Germinal center (tissue), 1 donor: Measurements from ENCODE around the gene IL15RA.
"Not testable (repeated sequence)": the region's sequence is repeated elsewhere in the genome, so short reads cannot be mapped to it uniquely, and the experiment has no call there.

Source experiments
- DNase-seq: peaks from one replicate; pipeline ENCODE4 v3.0.0; 2012; ENCODE audit warnings: mixed read lengths, low spot score

The IL15RA gene

DNA sequence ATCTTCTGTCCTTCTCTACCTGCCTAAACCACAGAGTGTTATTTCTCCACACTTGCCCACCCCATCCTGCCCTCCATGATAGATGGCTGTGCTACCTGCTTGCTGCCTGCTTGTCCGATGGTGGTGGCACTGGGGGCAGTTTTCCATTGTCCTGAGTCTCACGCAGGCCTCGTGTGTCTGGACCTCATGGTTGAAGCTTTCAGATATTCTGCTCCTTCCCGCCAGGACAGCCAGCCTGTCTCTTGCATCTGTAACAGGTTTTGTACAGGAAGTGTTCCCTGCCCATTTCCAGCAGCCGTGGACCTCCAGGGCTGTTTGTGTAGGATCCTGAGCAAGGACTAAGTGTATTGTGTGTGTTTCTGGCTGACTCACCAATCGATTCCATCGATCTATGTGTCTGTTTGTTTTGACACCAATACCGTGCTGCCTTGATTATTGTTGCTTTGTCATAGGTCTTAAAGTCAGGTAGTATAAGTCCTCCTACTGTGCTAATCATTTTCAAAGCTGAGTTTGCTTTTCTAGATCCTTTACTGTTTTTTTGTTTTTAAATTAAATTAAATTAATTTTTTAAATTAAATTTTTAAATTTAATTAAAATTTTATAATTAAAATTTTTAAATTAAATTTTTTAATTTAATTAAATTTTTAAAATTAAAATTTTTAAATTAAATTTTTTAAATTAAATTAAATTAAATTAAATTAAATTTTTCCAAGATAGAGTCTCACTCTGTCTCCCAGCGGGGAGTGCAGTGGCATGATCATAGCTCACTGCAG is 8.5 kb downstream of the IL15RA start:
- no peak for DNase-seq

DNA sequence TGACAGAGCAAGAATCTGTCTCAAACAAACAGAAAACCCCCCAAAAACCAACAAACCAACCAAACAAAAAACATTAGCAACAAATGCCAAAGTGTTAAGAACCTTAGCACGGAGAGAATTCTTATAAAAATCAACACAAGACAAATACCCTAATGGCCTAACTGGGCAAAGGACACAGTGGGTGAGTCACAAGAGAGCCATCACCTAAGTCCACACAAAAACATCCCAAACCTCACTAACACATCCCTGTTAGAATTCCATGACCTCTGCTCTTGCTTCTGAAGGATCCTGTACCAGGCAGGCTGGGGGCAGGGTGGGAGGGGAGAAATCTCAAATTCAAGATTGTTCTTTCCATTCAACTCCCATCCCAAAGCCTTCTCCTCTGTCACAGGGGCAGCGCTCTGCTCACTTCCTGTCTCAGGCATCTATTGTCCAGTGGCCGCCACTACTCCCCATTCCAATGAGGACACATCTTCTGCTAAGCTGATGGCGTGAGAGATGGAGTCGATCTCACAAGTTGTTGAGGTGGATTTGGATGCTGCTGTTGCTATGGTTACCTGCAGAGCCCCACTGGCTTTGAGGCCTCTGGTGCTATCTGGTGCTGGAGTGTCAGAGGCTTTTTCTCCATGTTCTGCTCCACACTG is 9.2 kb downstream of the IL15RA start:
- no peak for DNase-seq

GRCh38 chr10:5965266-5965665 is 12.1 kb downstream of the IL15RA start:
- DNase-seq: no peak

- DNase-seq: no peak
These were observed 12.6 kb downstream of the IL15RA start for GRCh38 chr10:5964736-5965135.

GRCh38 chr10:5963591-5963990 is 13.8 kb downstream of the IL15RA start:
- DNase-seq: no peak

DNA sequence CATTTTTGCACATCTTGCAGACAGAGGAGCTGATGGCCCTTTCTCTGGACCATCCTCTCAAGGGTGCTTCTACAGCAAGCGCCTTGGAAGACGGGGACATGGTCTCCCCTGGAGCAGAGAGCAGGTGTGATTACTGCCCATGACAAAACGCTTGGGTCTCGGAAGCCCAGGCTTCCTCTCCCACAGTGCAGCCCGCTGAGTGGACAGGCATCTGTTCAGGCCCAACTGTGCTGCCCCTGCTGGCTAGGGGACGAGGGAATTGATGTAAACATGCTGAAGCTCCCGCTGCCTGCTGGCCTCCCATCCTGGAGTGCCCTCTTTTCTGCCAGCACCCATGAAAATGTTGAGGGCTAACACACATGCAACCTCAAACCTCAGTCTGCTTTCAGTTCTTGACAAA is 14.3 kb downstream of the IL15RA start:
- no peak for DNase-seq

DNA sequence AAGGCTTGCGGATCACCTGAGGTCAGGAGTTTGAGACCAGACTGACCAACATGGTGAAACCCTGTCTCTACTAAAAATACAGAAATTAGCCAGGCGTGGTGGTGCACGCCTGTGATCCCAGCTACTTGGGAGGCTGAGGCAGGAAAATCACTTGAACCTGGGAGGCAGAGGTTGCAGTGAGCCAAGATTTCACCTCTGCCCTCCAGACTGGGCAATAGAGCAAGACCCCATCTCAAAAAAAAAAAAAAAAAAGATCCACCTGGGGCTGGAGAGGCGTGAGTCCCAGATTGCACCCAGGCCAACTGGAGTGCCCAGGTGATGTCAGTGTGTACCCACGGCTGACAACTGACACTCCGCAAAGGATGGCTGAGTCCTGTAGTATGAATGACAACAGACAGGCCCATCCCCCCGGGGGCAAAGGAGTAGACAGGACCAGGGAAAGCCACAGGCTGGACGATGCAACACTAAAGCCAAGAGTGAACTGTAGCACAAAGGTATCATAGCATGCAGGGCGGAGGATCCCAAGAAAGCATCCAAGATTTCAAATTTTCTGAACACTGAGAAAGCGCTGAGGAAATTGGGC is 14.9 kb downstream of the IL15RA start:
- not testable (repeated sequence) for DNase-seq

DNA sequence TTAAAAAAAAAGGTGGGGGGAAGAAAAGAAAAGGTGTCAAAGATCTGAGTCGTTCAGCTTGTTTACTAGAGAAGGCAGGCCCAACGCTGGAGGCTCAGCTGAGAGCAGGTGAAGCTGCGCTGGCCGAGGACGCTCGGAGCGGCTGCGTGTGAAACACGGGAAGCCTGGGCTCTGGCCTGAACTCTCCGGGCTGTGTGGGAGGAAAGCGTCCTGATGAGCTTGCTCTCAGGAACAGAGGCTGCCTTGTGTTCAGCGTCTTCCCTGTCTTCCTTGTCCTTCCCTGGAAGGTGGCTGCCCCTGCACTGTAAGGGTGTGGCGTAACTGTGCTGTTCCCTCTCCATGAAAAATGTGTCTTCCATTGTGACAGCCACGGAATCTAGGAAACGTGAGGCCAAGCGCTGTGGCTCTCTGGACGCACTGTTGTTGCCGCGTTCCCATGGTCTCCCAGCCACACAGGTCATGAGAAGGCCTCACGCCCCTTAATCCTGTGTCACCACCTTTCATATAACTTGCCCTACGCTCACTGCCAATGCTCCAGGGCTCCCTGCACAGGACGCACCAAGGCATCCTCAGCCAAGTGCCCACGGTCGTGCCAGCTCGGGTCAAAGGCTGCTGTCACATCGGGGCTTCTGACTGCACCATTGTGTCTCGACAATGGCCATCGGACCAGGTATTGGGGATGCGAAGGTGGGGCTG is 15.8 kb downstream of the IL15RA start:
- DNase-seq: no peak

- DNase-seq: not testable (repeated sequence)
These were observed 16.4 kb downstream of the IL15RA start for GRCh38 chr10:5960973-5961275.

DNA sequence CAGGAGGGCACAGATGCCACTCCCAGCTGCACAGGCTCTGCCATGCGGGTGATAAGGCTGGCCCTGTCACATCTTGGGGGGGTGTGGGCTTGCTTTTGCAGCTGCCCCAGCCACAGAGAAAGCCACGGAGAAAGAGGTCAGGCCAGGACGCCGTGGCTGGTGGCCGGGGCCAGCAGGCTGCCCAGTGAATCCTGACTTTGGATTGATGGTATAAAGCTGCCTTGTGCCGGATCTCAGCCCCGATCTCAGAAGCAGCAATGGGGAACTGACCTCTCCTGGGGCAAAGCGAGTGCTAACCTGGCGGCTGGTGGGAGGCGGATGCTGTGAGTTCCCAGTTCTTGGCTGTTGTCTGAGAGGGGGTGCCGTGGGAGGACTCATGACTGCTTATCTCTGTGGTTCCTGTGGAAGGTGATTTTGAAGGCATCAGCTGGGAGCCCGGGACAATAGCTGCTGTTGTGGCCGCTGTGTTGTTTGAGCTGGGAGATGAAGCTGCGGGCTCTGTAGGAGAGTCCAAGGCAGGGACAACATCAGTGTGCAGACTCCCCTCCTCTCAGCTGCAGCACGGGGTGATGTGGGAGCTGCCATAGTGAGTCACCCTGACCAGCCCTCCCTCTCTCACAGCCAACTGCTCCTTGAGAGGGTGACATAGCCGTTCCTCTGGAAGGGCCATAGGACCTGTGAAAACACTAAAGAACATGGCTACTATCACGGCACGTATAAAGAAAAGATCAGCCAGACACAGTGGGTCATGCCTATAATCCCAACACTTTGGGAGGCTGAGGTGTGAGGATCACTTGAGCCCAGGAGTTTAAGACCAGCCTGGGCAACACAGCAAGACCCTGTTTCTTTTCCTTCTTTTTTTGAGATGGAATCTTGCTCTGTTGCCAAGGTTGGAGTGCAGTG is 17.0 kb downstream of the IL15RA start:
- DNase-seq: no peak

DNA sequence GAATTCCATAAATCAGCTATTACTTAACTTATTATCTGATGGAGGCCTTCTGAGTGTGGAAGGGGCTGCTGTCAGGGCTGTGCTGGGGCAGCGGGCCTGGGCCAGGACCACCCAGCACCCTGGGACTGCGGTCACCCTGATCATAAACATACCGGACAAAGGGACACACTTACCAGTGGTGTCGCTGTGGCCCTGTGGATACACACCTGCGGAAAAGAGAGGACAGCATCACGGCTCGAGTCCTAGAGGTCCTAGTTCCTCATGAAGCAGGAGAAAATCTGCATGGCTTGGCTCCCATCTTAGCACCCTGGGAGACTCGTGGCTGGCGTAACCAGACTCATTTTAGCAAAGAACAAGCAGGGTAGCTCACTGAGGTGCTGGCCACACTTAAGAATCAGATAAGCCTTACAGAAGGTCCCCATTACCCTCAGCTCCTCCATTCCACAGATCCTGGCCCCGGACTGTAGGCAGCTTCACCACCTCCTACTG is 17.7 kb downstream of the IL15RA start:
- no peak for DNase-seq

DNA sequence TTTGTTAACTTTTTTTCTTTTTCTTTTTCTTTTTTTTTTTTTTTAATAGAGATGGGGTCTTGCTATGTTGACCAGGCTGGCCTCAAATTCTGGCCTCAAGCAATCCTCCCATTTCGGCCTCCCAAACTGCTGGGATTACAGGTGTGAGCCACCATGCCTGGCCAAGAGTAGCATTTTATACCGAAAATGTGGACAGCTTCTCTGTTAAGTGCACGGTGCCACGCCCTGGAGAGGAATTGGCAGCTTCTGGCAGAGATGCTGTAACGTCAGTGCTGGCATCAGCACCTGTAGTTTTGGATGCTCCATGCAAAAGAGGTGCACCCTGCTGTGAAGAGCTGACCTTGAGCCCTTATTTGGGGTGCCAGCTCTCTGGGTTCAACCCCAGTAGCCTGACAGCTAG is 18.2 kb downstream of the IL15RA start:
- DNase-seq: no peak

DNA sequence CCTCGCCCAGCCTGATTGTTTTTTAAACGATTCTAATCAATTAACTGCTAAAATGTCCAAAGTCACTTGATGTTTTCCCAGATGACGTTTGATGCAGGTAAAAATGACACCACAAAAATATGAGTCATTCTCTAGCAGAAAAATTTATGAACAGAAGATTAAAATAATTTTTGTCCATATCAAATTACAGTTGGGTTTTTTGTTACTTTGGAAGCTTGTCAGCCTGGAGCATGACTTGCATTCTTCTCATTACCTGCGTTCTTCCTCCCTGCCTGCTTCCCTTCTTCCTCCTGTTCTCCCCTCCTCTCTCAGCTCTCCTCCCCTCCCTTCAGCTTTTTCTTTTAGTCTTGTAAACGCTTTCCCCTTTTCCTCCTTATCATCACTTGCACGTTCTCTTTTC is 18.7 kb downstream of the IL15RA start:
- no peak for DNase-seq

GRCh38 chr10:5958077-5958476 is 19.3 kb downstream of the IL15RA start:
- no peak for DNase-seq

DNA sequence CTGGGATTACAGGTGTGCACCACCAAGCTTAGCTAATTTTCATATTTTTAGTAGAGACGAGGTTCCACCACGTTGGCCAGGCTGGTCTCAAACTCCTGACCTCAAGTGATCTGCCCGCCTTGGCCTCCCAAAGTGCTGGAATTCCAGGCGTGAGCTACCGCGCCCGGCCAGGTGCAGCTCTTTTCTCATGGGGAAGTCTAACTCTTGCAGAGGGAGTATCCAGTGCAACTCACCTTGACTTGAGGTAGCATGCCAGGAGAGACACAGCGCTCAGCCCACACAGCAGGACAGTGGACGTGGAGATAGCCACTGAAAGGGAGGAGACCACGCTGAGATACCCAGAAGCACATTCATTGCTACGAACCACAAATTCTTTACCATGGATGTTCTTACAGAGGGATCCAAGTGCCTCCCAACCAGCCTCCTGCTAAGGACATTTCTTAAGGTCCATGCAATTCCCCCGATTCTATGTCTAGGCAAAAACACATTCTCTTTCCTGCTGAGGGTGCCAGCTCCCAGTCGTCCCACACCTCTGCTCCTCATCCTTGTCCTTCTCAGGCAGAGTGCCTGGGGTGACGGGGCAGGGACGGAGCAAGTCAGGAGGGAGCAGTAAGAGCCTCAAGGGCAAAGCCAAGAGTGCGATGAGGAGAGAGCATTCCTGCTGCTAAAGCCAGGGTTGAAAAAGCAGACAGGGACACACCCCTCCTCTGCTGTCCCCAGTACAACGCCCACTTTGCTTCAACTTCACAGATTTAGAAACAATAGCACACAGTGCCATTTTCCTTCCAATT is 21.0 kb downstream of the IL15RA start:
- DNase-seq: no peak

DNA sequence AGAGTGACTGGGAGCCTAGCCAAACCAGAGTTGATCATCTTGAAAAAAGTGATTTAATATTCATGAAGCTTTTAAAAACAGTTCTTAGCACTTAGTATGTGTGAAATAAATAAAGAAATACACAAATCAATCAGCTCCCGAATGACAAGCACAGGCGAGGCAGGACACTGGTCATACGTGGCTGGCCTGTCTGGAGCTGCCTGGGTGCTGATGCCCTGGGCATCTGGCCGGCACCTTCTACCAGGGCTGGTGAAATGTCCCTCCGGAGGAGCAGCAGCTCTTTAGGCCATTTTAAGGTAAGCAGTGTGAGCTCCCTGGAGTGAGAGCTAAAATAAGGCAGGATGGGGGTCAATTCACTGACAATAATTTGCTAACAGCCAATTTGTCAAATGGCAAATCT is 23.7 kb downstream of the IL15RA start:
- no peak for DNase-seq

GRCh38 chr10:5952731-5953385 is 24.5 kb downstream of the IL15RA start:
- no peak for DNase-seq

DNA sequence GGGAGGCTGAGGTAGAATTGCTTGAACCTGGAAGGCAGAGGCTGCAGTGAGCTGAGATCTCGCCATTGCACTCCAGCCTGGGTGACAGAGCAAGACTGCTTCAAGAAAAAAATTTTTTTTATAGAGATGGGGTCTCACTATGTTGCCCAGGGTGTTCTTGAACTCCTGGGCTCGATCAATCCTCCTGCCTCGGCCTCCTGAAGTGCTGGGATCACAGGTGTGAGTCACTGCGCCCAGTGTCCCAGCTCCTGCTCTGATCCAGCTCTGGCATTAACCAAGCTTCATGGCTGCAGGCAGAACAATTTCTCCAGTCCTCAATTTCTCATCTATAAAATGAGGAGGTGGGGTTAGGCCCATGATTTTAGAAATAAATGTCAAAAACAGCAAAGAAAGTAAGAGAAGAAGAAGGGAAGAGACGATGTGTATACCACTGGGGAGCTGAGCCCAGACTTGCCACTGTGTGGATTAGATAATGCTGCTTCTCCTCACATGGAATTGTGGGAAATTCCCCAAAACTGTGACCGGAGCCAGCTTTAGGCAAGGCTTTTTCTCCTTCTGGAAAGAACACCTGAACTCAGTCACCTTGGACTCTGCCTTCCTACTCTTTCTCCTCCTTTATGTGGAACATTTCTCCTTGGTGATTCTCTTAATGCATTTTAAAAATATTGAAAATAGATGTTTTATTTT is 25.5 kb downstream of the IL15RA start:
- DNase-seq: no peak

DNA sequence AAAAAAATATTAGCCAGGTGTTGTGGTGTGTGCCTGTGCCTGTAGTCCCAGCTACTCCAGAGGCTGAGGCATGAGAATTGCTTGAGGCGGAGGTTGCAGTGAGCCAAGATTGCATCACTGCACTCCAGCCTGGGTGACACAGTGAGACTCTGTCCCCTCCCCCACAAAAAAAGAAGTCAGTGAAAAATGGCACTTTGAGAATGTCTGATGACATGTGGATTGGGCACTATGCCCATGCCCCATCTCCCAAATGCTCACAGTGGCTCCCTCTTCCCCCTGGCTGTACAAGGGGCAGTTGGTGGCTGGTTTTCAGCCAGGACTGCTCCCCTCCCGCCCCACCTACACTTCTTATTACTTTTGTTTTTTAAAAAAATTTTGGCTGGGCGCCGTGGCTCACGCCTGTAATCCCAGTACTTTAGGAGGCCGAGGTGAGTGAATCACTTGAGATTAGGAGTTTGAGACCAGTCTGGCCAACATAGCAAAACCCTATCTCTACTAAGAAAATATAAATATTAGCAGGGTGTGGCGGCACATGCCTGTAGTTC is 26.1 kb downstream of the IL15RA start:
- DNase-seq: no peak
